IMR-90 (cell line): ENCODE results near the gene ZSCAN5A. TPM values are rescaled to one million over a fixed set of nuclear protein-coding genes. Genes with fewer than 3 reads are reported as not detected.
"Not testable (repeated sequence)": the region's sequence is repeated elsewhere in the genome, so short reads cannot be mapped to it uniquely, and the experiment has no call there.

Experiments
- ATAC-seq: fragments of 200-7000 bp; cut with Tn5 transposase; 2 replicates; pipeline ENCODE4 v1.9.1; 2020; ENCODE audit warnings: low read depth, mild to moderate bottlenecking, moderate library complexity
- BruUV-seq: library from RNA; stranded (reverse); fragments of 400-500 nt; replicated peaks from 2 replicates; lab custom pipeline; 2021; lab: Mats Ljungman, UMichigan
- CTCF ChIA-PET: fragments of 300-600 bp; formaldehyde crosslinking; extraction: SDS; loops from one replicate; lab custom pipeline; 2021; ENCODE audit warnings: antibody characterized with exemption; lab: Yijun Ruan, JAX
- POLR2A ChIA-PET: fragments of 300-600 bp; sonication (Branson Sonifier 250); formaldehyde crosslinking; loops from one replicate; lab custom pipeline; 2022; ENCODE audit warnings: antibody characterized with exemption; ENCODE audit not compliant: unreplicated experiment; lab: Charles Lee
- DNase-seq: peaks from one replicate; pipeline ENCODE4 v3.0.0; 2013
- H2AFZ ChIP-seq: replicated peaks from 2 replicates; pipeline ENCODE3; 2013; ENCODE audit warnings: low read length, mild to moderate bottlenecking; ENCODE audit not compliant: poor library complexity
- H2AK5ac ChIP-seq: 2 replicates; pipeline ENCODE4 v1.6.1; 2013; ENCODE audit warnings: low read depth, low read length, inconsistent platforms
- H2AK9ac ChIP-seq: replicated peaks from 2 replicates; pipeline ENCODE3; 2013; ENCODE audit warnings: mild to moderate bottlenecking, low read depth, low read length, moderate library complexity; ENCODE audit not compliant: poor library complexity
- H2BK120ac ChIP-seq: 2 replicates; pipeline ENCODE4 v1.6.1; 2013; ENCODE audit warnings: low read depth, low read length, inconsistent platforms
- H2BK15ac ChIP-seq: 3 replicates; pipeline ENCODE4 v1.6.1; 2013; ENCODE audit warnings: low read depth, low read length, inconsistent platforms
- H2BK20ac ChIP-seq: 2 replicates; pipeline ENCODE4 v1.6.1; 2013; ENCODE audit warnings: low read depth, mild to moderate bottlenecking, inconsistent platforms, low read length, moderate library complexity
- H2BK5ac ChIP-seq: 2 replicates; pipeline ENCODE4 v1.6.1; 2013; ENCODE audit warnings: mild to moderate bottlenecking, low read depth, low read length, inconsistent platforms; ENCODE audit not compliant: poor library complexity, severe bottlenecking
- H3K14ac ChIP-seq: replicated peaks from 2 replicates; pipeline ENCODE4 v1.6.1; 2013; ENCODE audit warnings: low read depth, low read length, inconsistent platforms
- H3K18ac ChIP-seq: 2 replicates; pipeline ENCODE4 v1.6.1; 2013; ENCODE audit warnings: low read depth, low read length, control low read depth
- H3K23ac ChIP-seq: 2 replicates; pipeline ENCODE4 v1.6.1; 2013; ENCODE audit warnings: low read depth, low read length, inconsistent platforms
- H3K27ac ChIP-seq: 2 replicates; pipeline ENCODE4 v1.5.1; 2013; ENCODE audit warnings: mild to moderate bottlenecking, control low read depth, low read length; ENCODE audit not compliant: insufficient read depth
- H3K27me3 ChIP-seq: 2 replicates; pipeline ENCODE4 v1.6.1; 2013; ENCODE audit warnings: low read length; ENCODE audit not compliant: control insufficient read depth, insufficient read depth
- H3K36me3 ChIP-seq: 2 replicates; pipeline ENCODE4 v1.6.1; 2013; ENCODE audit warnings: low read length, mixed read lengths; ENCODE audit not compliant: control insufficient read depth, insufficient read depth
- H3K4ac ChIP-seq: 2 replicates; pipeline ENCODE4 v1.6.1; 2013; ENCODE audit warnings: low read depth, low read length, inconsistent platforms
- H3K4me1 ChIP-seq: 2 replicates; pipeline ENCODE4 v1.6.1; 2013; ENCODE audit warnings: low read length, mixed read lengths; ENCODE audit not compliant: control insufficient read depth, insufficient read depth
- H3K4me2 ChIP-seq: 2 replicates; pipeline ENCODE4 v1.6.1; 2013; ENCODE audit warnings: low read depth, mild to moderate bottlenecking, control low read depth, low read length, moderate library complexity
- H3K4me3 ChIP-seq: 2 replicates; pipeline ENCODE4 v1.5.1; 2013; ENCODE audit warnings: low read depth, mild to moderate bottlenecking, control low read depth, low read length, moderate library complexity; ENCODE audit not compliant: insufficient read depth
- H3K56ac ChIP-seq: 2 replicates; pipeline ENCODE4 v1.6.1; 2013; ENCODE audit warnings: low read length, inconsistent platforms; ENCODE audit not compliant: insufficient read depth; ENCODE audit errors: extremely low read depth
- H3K79me1 ChIP-seq, 2 experiments: 2 replicates each; pipeline ENCODE4 v1.6.1; 2013; ENCODE audit warnings: low read length in 2 of 2, inconsistent platforms in 1 of 2, low read depth in 1 of 2
- H3K9ac ChIP-seq: 2 replicates; pipeline ENCODE4 v1.6.1; 2013; ENCODE audit warnings: low read depth, low read length, control low read depth
- H3K9me1 ChIP-seq: 2 replicates; pipeline ENCODE4 v1.6.1; 2013; ENCODE audit warnings: low read length, inconsistent platforms; ENCODE audit not compliant: insufficient read depth
- H3K9me3 ChIP-seq: 2 replicates; pipeline ENCODE4 v1.6.1; 2013; ENCODE audit warnings: low read length; ENCODE audit not compliant: control insufficient read depth, insufficient read depth
- H4K20me1 ChIP-seq: 2 replicates; pipeline ENCODE4 v1.6.1; 2013; ENCODE audit warnings: low read length, inconsistent platforms; ENCODE audit not compliant: insufficient read depth
- H4K5ac ChIP-seq: 2 replicates; pipeline ENCODE4 v1.6.1; 2013; ENCODE audit warnings: mild to moderate bottlenecking, low read depth, low read length, control low read depth
- H4K8ac ChIP-seq, 2 experiments: 2 replicates each; pipeline ENCODE4 v1.6.1; 2013; ENCODE audit warnings: low read depth in 2 of 2, low read length in 2 of 2, control low read depth in 1 of 2, inconsistent platforms in 1 of 2
- H4K91ac ChIP-seq: 2 replicates; pipeline ENCODE4 v1.6.1; 2013; ENCODE audit warnings: low read depth, low read length, inconsistent platforms; ENCODE audit not compliant: insufficient read depth
- FOS ChIP-seq: fragments of 150-350 bp; IDR thresholded peaks from 2 replicates; pipeline ENCODE4 v1.6.1; 2016; ENCODE audit warnings: low read depth, low read length
- MXI1 ChIP-seq: IDR thresholded peaks from 2 replicates; pipeline ENCODE4 v1.6.1; 2012; ENCODE audit warnings: low read depth, mild to moderate bottlenecking, low read length, moderate library complexity, borderline replicate concordance
- POLR2A ChIP-seq: IDR thresholded peaks from 2 replicates; pipeline ENCODE4 v1.6.1; 2012; ENCODE audit warnings: mild to moderate bottlenecking, low read depth, low read length
- RCOR1 ChIP-seq: IDR thresholded peaks from 2 replicates; pipeline ENCODE4 v1.6.1; 2012; ENCODE audit warnings: mild to moderate bottlenecking, low read length, improper control_type of control experiment; ENCODE audit not compliant: insufficient replicate concordance
- SMC3 ChIP-seq: fragments of 150-350 bp; IDR thresholded peaks from 2 replicates; pipeline ENCODE4 v1.6.1; 2016; ENCODE audit warnings: low read depth, mild to moderate bottlenecking, antibody characterized with exemption, low read length, moderate library complexity
- WGBS, 2 experiments: methylation state at CpG; one replicate each; pipeline versions ENCODE4 v1.1.5 to v1.1.7; 2013; ENCODE audit warnings: missing lambda C conversion rate in 2 of 2; ENCODE audit not compliant: insufficient read length in 1 of 2; ENCODE audit errors: extremely low coverage in 2 of 2; 5-methylcytosine and 5-hydroxymethylcytosine counted together
- dilution Hi-C: fragments of 300-500 bp; cut with HindIII; formaldehyde crosslinking; loops from one replicate; pipeline ENCODE4 v1.14.3; 2018; ENCODE audit warnings: low sequenced_read_pairs; ENCODE audit not compliant: unreplicated experiment
- in situ Hi-C: fragments of 300-500 bp; cut with MboI; formaldehyde crosslinking; loops from 3 replicates; pipeline ENCODE4 v1.14.3; 2019; ENCODE audit warnings: low sequenced_read_pairs, inconsistent platforms, mixed read lengths
- intact Hi-C: fragments of 100-400 bp; cut with micrococcal nuclease; formaldehyde crosslinking; loops from 2 replicates; pipeline ENCODE4 v1.10.0; 2022
- polyA plus RNA-seq, 3 experiments: library from polyadenylated mRNA; depleted of rRNA; stranded (reverse); fragments of >200 nt; gene quantifications; 2 replicates each; pipeline ENCODE4 v1.2.3, GENCODE V29; 2012; ENCODE audit warnings: low replicate concordance in 1 of 3
- total RNA-seq: library from RNA; depleted of rRNA; stranded (reverse); fragments of >200 nt; gene quantifications from 2 replicates; pipeline ENCODE4 v1.2.3, GENCODE V29; 2012

Gene ZSCAN5A
- total and polyA plus RNA-seq, 2 of the 4 experiments (the other 2 are of a cell fraction): 4.3 to 5.0 TPM

DNA sequence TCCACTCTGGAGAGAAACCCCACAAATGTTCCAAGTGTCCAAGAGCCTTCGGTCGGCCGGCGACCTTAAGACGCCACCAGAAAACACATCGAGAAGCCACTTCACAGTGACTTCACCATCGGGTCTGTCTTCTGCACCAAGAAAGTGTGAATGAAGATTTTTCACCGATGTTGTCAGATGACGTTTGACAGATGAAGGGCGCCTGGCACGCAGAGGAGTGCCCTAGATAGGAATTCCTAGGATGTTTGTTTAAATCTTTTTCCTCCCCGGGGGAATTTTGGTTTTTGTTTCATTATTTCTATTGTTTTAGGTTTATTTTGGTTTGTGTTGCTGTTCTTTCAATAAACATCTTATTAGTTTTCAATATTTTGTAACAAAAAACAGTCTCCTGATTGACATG is 105.5 kb downstream of the ZSCAN5A start:
- intact Hi-C loops (no loop called here), in situ Hi-C loops (no loop called here), dilution Hi-C loops (no loop called here)
- no peak overlapping the region for H2BK20ac ChIP-seq
- no peaks in the 10 kb centered on the region for H3K79me1 ChIP-seq
- POLR2A ChIA-PET: no interaction called here
- H4K8ac ChIP-seq: no peak overlapping the region
- CTCF ChIA-PET: no interaction called here
- no peak overlapping the region for H3K4me2 ChIP-seq
- H4K20me1 ChIP-seq: no peaks in the 10 kb centered on the region
- H2BK15ac ChIP-seq: no peak overlapping the region
- H3K23ac ChIP-seq: no peak overlapping the region
- no peaks in the 10 kb centered on the region for H3K9me1 ChIP-seq
- no peak overlapping the region for H3K14ac ChIP-seq
- H2AK5ac ChIP-seq: no peak overlapping the region
- H3K4ac ChIP-seq: no peak overlapping the region
- no peak overlapping the region for H3K18ac ChIP-seq
- H4K5ac ChIP-seq: no peak overlapping the region
- H3K4me1 ChIP-seq: no peaks in the 10 kb centered on the region
- H2AFZ ChIP-seq: no peak overlapping the region
- H2AK9ac ChIP-seq: no peak overlapping the region
- H3K36me3 ChIP-seq: no peaks in the 10 kb centered on the region
- H3K56ac ChIP-seq: no peak overlapping the region
- no peak for TF ChIP-seq POLR2A
- no peak for TF ChIP-seq FOS
- no peak for TF ChIP-seq SMC3
- no peak for TF ChIP-seq RCOR1
- TF ChIP-seq MXI1: no peak
- H2BK120ac ChIP-seq: no peak overlapping the region
- no peaks in the 10 kb centered on the region for H3K27me3 ChIP-seq
- ATAC-seq: no peak
- no peak overlapping the region for H3K27ac ChIP-seq
- H3K9ac ChIP-seq: no peak overlapping the region
- no TSS peak for BruUV-seq
- H3K9me3 ChIP-seq: no peaks in the 10 kb centered on the region
- H2BK5ac ChIP-seq: no peak overlapping the region
- WGBS, 2 experiments: 86% methylated on average over 6 of the region's 12 CpGs; no CpG with 5 or more reads in 1 of the 2 experiments
- H4K91ac ChIP-seq: no peak overlapping the region
- DNase-seq: no peak
- H3K4me3 ChIP-seq: no peak overlapping the region

DNA sequence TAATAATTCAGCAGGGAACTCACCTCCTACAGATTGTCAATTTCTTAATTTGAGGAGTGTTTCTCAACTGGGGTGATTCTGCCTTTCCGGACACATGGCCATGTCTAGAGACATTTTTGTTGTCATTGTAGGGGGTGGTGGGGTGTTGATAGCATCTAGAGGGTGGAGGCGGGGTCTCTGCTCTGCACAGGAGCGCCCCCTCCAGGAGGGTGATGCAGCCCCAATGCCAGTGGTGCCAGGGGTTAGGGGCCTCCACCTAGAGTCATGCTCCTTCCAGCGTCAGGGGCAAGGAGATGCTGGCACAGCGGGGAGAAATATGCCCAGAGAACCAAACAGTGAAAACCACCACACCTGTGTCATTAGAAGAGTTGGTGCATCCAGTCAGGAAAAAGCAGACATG is 107.1 kb downstream of the ZSCAN5A start:
- H3K14ac ChIP-seq, H2AK9ac ChIP-seq, ATAC-seq, H2BK20ac ChIP-seq, H3K4ac ChIP-seq, H3K4me1 ChIP-seq, H3K36me3 ChIP-seq, H3K9ac ChIP-seq, dilution Hi-C loops, H2AK5ac ChIP-seq, H2BK120ac ChIP-seq, H2BK15ac ChIP-seq, H3K9me3 ChIP-seq, DNase-seq, H3K18ac ChIP-seq, H2BK5ac ChIP-seq, H3K27me3 ChIP-seq, in situ Hi-C loops, H3K4me2 ChIP-seq, H3K9me1 ChIP-seq, H4K8ac ChIP-seq, H4K91ac ChIP-seq, H3K4me3 ChIP-seq, H3K23ac ChIP-seq, intact Hi-C loops, BruUV-seq, H4K20me1 ChIP-seq, H2AFZ ChIP-seq, POLR2A ChIA-PET, CTCF ChIA-PET, H4K5ac ChIP-seq, H3K27ac ChIP-seq, H3K79me1 ChIP-seq, H3K56ac ChIP-seq: not testable (repeated sequence)
- WGBS, 2 experiments: no CpG with 5 or more reads among the region's 5 CpGs
